PC-9 (cell line): ENCODE results near the gene LRRTM4. TPM values are rescaled to one million over a fixed set of nuclear protein-coding genes. Genes with fewer than 3 reads are reported as not detected.

Source experiments
- BruUV-seq: library from RNA; stranded (reverse); fragments of 400-500 nt; replicated peaks from 2 replicates; lab custom pipeline; 2021; lab: Mats Ljungman, UMichigan
- CTCF ChIA-PET: fragments of 300-600 bp; sonication (Branson Sonifier 250); formaldehyde crosslinking; loops from one replicate; lab custom pipeline; 2022; ENCODE audit warnings: antibody characterized with exemption; lab: Charles Lee
- POLR2A ChIA-PET: fragments of 300-600 bp; sonication (Branson Sonifier 250); formaldehyde crosslinking; loops from one replicate; lab custom pipeline; 2022; ENCODE audit warnings: antibody characterized with exemption; ENCODE audit not compliant: unreplicated experiment; lab: Charles Lee
- DNase-seq, 2 experiments: peaks; one replicate each; pipeline versions ENCODE4 v3.0.0 to v3.0.0-alpha.2; 2015 to 2022; ENCODE audit warnings: mixed read lengths in 1 of 2
- H2AFZ ChIP-seq: fragments of 200-600 bp; sonication (generic); 2 replicates; pipeline ENCODE4 v1.8.1; 2017; ENCODE audit warnings: antibody characterized with exemption
- H3F3A ChIP-seq: fragments of 200-600 bp; sonication (generic); 2 replicates; pipeline ENCODE4 v1.8.1; 2017; ENCODE audit warnings: antibody characterized with exemption, mild to moderate bottlenecking, low read depth; ENCODE audit not compliant: insufficient read depth
- H3K27ac ChIP-seq: fragments of 200-600 bp; sonication (generic); 2 replicates; pipeline ENCODE4 v1.6.1; 2016; ENCODE audit warnings: mixed run types
- H3K27me3 ChIP-seq: fragments of 200-600 bp; sonication (generic); 2 replicates; pipeline ENCODE4 v1.6.1; 2016; ENCODE audit warnings: low read depth, mixed run types; ENCODE audit not compliant: insufficient read depth
- H3K36me3 ChIP-seq: fragments of 200-600 bp; sonication (generic); 2 replicates; pipeline ENCODE4 v1.6.1; 2016; ENCODE audit warnings: low read depth, mixed run types
- H3K4me1 ChIP-seq: fragments of 200-600 bp; sonication (generic); replicated peaks from 2 replicates; pipeline ENCODE4 v1.6.1; 2016; ENCODE audit warnings: mixed run types; ENCODE audit not compliant: insufficient read depth
- H3K4me2 ChIP-seq: fragments of 200-600 bp; sonication (generic); 2 replicates; pipeline ENCODE4 v1.6.1; 2017; ENCODE audit warnings: mixed run types
- H3K4me3 ChIP-seq: fragments of 200-600 bp; sonication (generic); 2 replicates; pipeline ENCODE4 v1.6.1; 2016; ENCODE audit warnings: mixed run types
- H3K79me2 ChIP-seq: fragments of 200-600 bp; sonication (generic); 2 replicates; pipeline ENCODE4 v1.6.1; 2017; ENCODE audit warnings: low read depth, mixed run types
- H3K9me2 ChIP-seq: fragments of 200-600 bp; sonication (generic); 2 replicates; pipeline ENCODE4 v1.8.1; 2017; ENCODE audit warnings: mild to moderate bottlenecking; ENCODE audit not compliant: insufficient read depth
- H3K9me3 ChIP-seq: fragments of 200-600 bp; sonication (generic); 2 replicates; pipeline ENCODE4 v1.8.1; 2016; ENCODE audit warnings: low read depth; ENCODE audit not compliant: insufficient read depth
- H4K20me1 ChIP-seq: fragments of 200-600 bp; sonication (generic); 2 replicates; pipeline ENCODE4 v1.8.1; 2017; ENCODE audit not compliant: insufficient read depth
- CTCF ChIP-seq: fragments of 200-600 bp; sonication (generic); conservative IDR thresholded peaks from 2 replicates; pipeline ENCODE4 v1.6.1; 2017; ENCODE audit warnings: mixed run types, antibody characterized with exemption, mild to moderate bottlenecking, moderate library complexity
- EZH2 ChIP-seq: fragments of 200-600 bp; sonication (generic); IDR thresholded peaks from 2 replicates; pipeline ENCODE4 v1.8.0; 2017; ENCODE audit warnings: antibody characterized with exemption, low read depth
- intact Hi-C: fragments of 100-400 bp; cut with micrococcal nuclease; formaldehyde crosslinking; loops from one replicate; pipeline ENCODE4 v1.10.0; 2022; ENCODE audit not compliant: unreplicated experiment
- total RNA-seq: library from RNA; stranded (reverse); gene quantifications from 2 replicates; pipeline ENCODE4 v1.2.3, GENCODE V29; 2021

Gene LRRTM4
- total RNA-seq, 1 experiment from 2014 or later: 2.2 TPM

- Histone ChIP-seq H3K27ac (no peak overlapping the region), H3F3A (no peaks in the 10 kb centered on the region), H3K4me1 (no peaks in the 10 kb centered on the region), H3K9me2 (no peaks in the 10 kb centered on the region), H3K36me3 (no peaks in the 10 kb centered on the region), H3K79me2 (no peaks in the 10 kb centered on the region), H3K9me3 (no peaks in the 10 kb centered on the region), H3K27me3 (no peaks in the 10 kb centered on the region), H2AFZ (no peak overlapping the region), H4K20me1 (no peaks in the 10 kb centered on the region), H3K4me3 (no peak overlapping the region), H3K4me2 (no peak overlapping the region)
- BruUV-seq: no TSS peak
- TF ChIP-seq EZH2 (no peak), CTCF (no peak)
- ChIA-PET CTCF (no interaction called here), POLR2A (no interaction called here)
- intact Hi-C loops: no loop called here
- no peak for DNase-seq
Measured at GRCh38 chr2:77104554-77104953, 417.6 kb downstream of the LRRTM4 start.

DNA sequence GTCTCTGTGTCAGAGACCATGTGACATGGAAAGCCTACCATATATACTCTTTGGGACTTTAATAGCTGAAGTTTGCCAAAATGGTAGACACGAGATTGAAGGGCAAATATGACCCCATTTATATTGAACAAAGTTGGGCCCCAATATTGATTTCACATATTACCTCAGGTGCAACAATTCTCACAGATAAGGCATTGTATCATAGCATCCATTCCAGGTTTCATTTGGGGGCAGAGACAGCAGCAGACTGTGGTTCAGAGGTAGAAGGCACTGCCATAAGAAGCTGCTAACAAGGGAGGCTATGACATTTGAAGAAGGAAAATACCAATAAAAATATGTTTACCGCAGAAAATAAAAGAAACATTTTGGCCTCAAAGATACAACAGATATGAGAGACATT lies 419.2 kb downstream of the LRRTM4 start:
- no TSS peak for BruUV-seq

GRCh38 chr2:77101796-77102452 lies 420.3 kb downstream of the LRRTM4 start:
- no peaks in the 10 kb centered on the region for H3K9me2 ChIP-seq
- no peaks in the 10 kb centered on the region for H3K27me3 ChIP-seq
- H3K4me3 ChIP-seq: no peak overlapping the region
- no peak overlapping the region for H3K4me2 ChIP-seq
- peak in 1 of 2 experiments; percentile 17 for DNase-seq
- no peaks in the 10 kb centered on the region for H3K9me3 ChIP-seq
- BruUV-seq: no TSS peak
- no peak for TF ChIP-seq EZH2
- H3K27ac ChIP-seq: no peak overlapping the region
- H3F3A ChIP-seq: no peaks in the 10 kb centered on the region
- no peak overlapping the region for H2AFZ ChIP-seq
- POLR2A ChIA-PET: no interaction called here
- intact Hi-C loops: no loop called here
- CTCF ChIA-PET: no interaction called here
- H3K36me3 ChIP-seq: no peaks in the 10 kb centered on the region
- no peaks in the 10 kb centered on the region for H3K4me1 ChIP-seq
- no peaks in the 10 kb centered on the region for H3K79me2 ChIP-seq
- H4K20me1 ChIP-seq: no peaks in the 10 kb centered on the region

More for the DNA sequence above, 419.2 kb downstream of the LRRTM4 start:
- DNase-seq: no peak
- intact Hi-C loops: no loop called here
- H3K4me1 ChIP-seq: no peaks in the 10 kb centered on the region
- no peak overlapping the region for H3K4me3 ChIP-seq
- TF ChIP-seq CTCF: no peak
- no peak for TF ChIP-seq EZH2
- no peaks in the 10 kb centered on the region for H4K20me1 ChIP-seq
- no peaks in the 10 kb centered on the region for H3K36me3 ChIP-seq
- H3K27ac ChIP-seq: no peak overlapping the region
- H3K4me2 ChIP-seq: no peak overlapping the region
- H3K9me3 ChIP-seq: no peaks in the 10 kb centered on the region
- no peaks in the 10 kb centered on the region for H3F3A ChIP-seq
- ChIA-PET CTCF (no interaction called here), POLR2A (no interaction called here)
- no peaks in the 10 kb centered on the region for H3K79me2 ChIP-seq
- H3K27me3 ChIP-seq: no peaks in the 10 kb centered on the region
- no peaks in the 10 kb centered on the region for H3K9me2 ChIP-seq
- no peak overlapping the region for H2AFZ ChIP-seq
